HFF-Myc (cell line): ENCODE results near the gene CDH13.

ENCODE experiments used
- DNase-seq: peaks from one replicate; pipeline ENCODE4 v3.0.0-alpha.2; 2011; ENCODE audit warnings: low read depth; ENCODE audit errors: extremely low read depth
- H3K4me3 ChIP-seq: replicated peaks from 2 replicates; pipeline ENCODE4 v1.5.1; 2011; ENCODE audit warnings: low read depth, mild to moderate bottlenecking, control low read depth, low read length
- TF ChIP-seq, protein P1 (sequence below): IDR thresholded peaks from 2 replicates; pipeline ENCODE4 v1.5.1; 2012; ENCODE audit warnings: mild to moderate bottlenecking, low read depth, low read length, control low read depth; ENCODE audit errors: missing control alignments

CDH13 gene

DNA sequence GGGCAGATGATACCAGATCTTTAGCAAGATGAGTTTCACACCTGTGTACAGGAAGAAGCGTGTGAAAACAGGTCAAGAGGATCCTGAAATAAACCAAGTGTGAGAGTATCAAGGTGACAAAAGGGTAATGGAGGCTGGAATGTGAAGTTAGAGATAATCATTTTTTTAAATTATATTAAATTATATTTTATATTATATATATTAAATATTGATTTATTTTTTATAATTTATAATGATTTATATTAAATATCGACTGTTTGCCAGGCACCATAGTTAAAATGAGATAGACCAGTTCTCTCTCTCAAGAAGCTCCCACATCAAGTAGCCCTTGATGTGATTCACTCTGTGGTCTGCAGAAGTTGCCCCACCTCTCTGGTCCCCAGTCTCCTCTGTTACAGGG lies 820.8 kb downstream of the CDH13 start:
- TF ChIP-seq, protein P1, sequence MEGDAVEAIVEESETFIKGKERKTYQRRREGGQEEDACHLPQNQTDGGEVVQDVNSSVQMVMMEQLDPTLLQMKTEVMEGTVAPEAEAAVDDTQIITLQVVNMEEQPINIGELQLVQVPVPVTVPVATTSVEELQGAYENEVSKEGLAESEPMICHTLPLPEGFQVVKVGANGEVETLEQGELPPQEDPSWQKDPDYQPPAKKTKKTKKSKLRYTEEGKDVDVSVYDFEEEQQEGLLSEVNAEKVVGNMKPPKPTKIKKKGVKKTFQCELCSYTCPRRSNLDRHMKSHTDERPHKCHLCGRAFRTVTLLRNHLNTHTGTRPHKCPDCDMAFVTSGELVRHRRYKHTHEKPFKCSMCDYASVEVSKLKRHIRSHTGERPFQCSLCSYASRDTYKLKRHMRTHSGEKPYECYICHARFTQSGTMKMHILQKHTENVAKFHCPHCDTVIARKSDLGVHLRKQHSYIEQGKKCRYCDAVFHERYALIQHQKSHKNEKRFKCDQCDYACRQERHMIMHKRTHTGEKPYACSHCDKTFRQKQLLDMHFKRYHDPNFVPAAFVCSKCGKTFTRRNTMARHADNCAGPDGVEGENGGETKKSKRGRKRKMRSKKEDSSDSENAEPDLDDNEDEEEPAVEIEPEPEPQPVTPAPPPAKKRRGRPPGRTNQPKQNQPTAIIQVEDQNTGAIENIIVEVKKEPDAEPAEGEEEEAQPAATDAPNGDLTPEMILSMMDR = no peak
- no peak for DNase-seq
- no peak overlapping the region for H3K4me3 ChIP-seq

GRCh38 chr16:83449861-83450260 lies 823.1 kb downstream of the CDH13 start:
- TF ChIP-seq, protein P1 = no peak
- no peak overlapping the region for H3K4me3 ChIP-seq
- DNase-seq = no peak

DNA sequence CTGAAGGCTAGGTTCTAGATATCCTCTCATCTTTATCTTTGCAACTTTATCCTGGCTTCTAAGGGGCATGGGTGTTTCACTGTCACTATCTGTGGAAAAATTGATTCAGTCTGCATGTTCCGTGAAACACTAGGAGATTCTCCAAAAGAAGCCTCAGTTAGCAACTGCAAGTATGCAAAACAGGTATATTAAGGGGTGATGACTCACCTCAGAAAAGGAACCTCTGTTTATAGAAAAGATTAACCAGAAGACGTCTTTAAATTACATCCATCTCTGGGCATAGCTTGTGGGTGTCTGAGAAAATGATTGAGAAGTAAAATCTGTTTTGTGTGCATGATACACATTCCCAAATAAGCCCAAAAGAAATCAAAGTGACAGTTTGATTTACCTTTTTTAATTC lies 827.2 kb downstream of the CDH13 start:
- no peak for DNase-seq
- no peak overlapping the region for H3K4me3 ChIP-seq
- TF ChIP-seq, protein P1 = no peak

- no peak for DNase-seq
- TF ChIP-seq, protein P1 = no peak
- no peak overlapping the region for H3K4me3 ChIP-seq
Observed at GRCh38 chr16:83455716-83456115, 828.9 kb downstream of the CDH13 start.

DNA sequence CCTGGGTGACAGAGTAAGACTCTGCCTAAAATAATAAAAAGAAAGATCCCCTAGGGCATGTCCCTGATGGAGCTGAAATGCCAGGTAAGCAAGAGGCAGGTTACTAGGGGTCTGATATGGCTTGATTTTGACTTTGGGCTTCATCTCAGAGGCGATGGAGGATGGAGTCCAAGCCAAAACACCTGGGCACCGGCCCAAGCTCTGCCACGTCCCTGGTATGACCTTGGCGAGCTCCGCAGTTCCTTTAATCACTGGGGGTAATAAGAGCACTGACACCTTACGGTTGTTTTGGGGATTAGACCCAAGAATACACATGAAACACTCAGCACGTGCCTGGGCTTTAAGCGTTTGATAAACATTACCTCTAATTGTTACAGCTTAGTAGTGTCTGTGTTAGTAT lies 830.2 kb downstream of the CDH13 start:
- H3K4me3 ChIP-seq = no peak overlapping the region
- no peak for DNase-seq
- TF ChIP-seq, protein P1 = no peak

- no peak for DNase-seq
- H3K4me3 ChIP-seq = no peak overlapping the region
- TF ChIP-seq, protein P1 = no peak
Observed at GRCh38 chr16:83458612-83459011, 831.8 kb downstream of the CDH13 start.

DNA sequence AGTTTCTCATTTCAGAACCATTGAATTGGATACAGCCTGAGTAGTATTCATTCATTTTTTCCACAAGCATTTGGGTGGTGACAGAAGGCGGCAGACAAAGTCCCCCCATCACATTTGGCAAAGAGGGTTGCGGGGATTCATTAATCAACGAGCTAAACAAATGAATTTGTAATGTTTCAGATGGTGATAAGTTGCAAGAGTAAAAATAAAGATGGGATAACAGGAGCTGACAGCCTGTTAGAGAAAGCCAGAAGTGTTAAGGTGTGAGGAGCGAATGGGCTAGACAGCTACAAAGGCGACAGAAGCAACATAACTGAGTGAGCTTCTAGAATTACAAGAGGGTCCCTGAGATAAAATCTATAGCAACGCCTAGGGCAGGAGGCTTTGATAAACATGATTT lies 838.2 kb downstream of the CDH13 start:
- no peak for DNase-seq
- TF ChIP-seq, protein P1 = no peak
- H3K4me3 ChIP-seq = no peak overlapping the region
